ENCODE measurements around the gene MTSS2. TPM values are rescaled to one million over a fixed set of nuclear protein-coding genes. Genes with fewer than 3 reads are reported as not detected.

Gene MTSS2
- total RNA-seq, 1 donor from 2014 or later = 60.8 TPM

DNA sequence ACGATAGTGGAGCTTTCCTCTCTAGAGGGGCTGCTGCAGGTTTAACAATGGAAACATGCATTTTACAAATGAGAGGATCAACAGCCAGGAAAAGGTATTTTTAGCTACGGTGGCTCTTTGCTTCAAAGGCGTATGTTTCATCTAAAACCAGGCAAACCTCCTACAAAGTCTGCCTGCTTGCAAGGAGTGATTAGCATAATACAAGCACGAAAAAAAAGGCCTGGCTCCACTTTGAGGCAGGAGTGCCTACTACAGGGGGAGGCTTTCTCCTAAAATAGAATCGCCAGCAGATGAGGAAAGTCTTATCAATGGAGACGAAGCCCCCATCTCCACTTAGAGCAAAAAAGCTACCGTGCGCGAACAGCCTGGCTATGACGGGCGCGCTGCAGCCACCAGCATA, 27.1 kb upstream of the MTSS2 start:
- H3K4me3 ChIP-seq = no peak overlapping the region
- H3K9me3 ChIP-seq = no peaks in the 10 kb centered on the region
- DNase-seq = no peak
- no peak for ATAC-seq
- TF ChIP-seq, protein P1, sequence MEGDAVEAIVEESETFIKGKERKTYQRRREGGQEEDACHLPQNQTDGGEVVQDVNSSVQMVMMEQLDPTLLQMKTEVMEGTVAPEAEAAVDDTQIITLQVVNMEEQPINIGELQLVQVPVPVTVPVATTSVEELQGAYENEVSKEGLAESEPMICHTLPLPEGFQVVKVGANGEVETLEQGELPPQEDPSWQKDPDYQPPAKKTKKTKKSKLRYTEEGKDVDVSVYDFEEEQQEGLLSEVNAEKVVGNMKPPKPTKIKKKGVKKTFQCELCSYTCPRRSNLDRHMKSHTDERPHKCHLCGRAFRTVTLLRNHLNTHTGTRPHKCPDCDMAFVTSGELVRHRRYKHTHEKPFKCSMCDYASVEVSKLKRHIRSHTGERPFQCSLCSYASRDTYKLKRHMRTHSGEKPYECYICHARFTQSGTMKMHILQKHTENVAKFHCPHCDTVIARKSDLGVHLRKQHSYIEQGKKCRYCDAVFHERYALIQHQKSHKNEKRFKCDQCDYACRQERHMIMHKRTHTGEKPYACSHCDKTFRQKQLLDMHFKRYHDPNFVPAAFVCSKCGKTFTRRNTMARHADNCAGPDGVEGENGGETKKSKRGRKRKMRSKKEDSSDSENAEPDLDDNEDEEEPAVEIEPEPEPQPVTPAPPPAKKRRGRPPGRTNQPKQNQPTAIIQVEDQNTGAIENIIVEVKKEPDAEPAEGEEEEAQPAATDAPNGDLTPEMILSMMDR (IDR thresholded peaks at IDR 0.05) = no peak
- intact Hi-C loops (cut with DNase I) = no loop called here
- no peak overlapping the region for H3K27ac ChIP-seq
- H3K4me1 ChIP-seq = peaks cover 53% of the 10 kb centered on the region
- H3K27me3 ChIP-seq (ENCODE audit: low read depth) = no peaks in the 10 kb centered on the region
- peaks cover 6% of the 10 kb centered on the region for H3K36me3 ChIP-seq

DNA sequence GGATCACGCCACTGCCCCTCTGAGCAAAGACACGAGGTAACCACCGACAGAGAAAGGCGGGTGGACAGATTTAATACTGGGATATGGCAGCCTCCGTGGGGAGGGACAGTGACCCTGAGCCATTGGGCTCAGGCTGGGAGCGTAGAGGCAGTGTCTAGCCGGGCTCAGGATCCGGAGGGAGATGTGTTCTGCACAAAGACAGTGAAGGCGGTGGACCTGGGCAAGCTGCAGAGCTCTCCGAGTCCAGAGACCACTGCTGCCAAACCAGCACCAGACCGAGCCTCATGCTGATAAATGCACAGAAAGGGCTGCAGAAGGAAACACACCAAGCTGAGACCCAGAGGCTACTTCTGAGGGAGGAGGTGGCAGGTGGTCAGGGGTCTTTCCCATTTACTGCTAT, 26.5 kb upstream of the MTSS2 start:
- DNase-seq (no peak), ATAC-seq (no peak)
- Histone ChIP-seq H3K36me3 (peaks cover 6% of the 10 kb centered on the region), H3K4me3 (no peak overlapping the region), H3K27ac (no peak overlapping the region), H3K9me3 (no peaks in the 10 kb centered on the region), H3K27me3 (ENCODE audit: low read depth) (no peaks in the 10 kb centered on the region), H3K4me1 (peaks cover 58% of the 10 kb centered on the region)
- TF ChIP-seq, protein P1 (IDR thresholded peaks at IDR 0.05) = no peak
- intact Hi-C loops (cut with DNase I) = no loop called here

DNA sequence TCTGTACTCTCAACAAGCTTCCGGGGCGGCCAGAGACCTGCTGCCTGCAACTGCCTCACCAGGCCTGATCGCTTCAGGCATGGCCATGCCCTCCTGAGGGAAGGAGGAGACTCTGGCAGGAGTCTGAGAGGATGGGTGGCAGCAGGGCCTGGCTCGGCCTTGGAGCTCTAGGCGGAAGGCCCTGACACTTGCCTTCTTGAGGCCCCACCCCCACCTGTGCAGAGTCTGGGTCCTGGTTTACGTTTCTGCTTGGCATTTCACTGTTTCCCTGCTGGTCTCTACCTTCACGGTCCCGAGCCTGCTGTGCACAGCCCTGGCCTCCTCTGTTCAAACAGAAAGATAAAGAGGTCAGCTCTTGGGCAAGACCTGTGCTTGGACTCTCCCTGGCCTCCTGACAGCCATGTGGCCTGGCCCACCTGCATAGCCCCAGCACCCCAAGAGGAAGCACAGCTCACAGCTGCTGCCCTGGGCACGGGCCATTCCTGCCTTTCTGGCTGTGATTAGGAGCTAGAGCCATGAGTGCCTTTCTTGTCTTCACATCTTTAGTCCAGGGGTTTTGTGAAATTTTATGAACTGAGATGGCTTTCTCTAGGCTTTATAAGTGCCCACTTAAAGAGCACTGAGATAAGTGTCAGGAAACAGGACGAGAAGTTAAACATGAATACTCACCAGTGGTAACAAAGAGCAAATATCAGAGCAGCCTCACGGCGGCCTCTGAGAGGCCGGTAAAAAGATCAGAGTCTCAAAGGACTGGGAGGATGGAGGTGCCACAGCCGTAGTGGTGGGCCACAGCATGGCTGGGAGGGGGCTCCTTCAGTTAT, 25.6 kb upstream of the MTSS2 start:
- no peaks in the 10 kb centered on the region for H3K27me3 ChIP-seq (ENCODE audit: low read depth)
- DNase-seq (no peak), ATAC-seq (peak; percentile 25 to 44)
- H3K9me3 ChIP-seq = no peaks in the 10 kb centered on the region
- H3K4me3 ChIP-seq = no peak overlapping the region
- no peak overlapping the region for H3K27ac ChIP-seq
- peaks cover 6% of the 10 kb centered on the region for H3K36me3 ChIP-seq
- peaks cover 66% of the 10 kb centered on the region for H3K4me1 ChIP-seq
- TF ChIP-seq, protein P1 (IDR thresholded peaks at IDR 0.05) = no peak
- intact Hi-C loops (cut with DNase I) = no loop called here

DNA sequence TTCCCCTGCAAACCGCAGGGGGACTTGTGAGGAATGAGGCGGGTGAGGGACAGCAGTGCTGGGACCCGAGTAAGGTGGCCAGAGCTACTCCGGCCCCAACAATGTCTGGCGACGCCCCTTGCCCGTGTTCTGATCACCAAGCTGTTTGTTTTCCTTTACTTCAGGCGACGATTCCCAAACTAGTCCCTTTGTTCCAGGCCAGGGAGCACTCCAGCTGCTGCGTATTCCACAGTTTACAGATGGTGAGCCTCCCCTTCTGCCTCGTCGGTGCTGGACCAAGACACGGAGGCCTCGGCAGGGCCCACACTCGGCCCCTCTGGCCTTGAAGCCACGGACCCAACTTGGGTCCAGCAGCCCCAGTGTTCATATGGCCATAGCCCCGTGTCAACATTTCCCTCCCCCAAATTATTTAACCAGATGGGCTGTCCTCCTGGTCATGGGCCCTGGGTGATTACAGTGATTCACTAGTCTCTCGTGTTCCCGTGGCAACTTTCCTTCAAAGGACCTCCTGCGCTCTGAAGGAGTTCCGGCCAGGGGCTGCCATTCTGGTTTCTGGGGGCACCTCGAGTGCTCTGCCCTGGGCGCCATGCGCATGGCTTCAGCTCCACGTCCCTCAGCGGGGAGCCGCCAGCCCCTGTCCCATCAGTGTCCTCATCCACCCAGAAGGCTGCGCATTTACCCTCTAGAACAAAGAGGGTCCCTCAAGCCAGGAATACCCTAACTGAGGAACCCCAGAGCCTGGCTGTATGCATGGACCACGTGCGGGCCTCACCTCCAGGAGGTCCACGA, 24.8 kb upstream of the MTSS2 start:
- TF ChIP-seq, protein P1 (IDR thresholded peaks at IDR 0.05) = no peak
- peaks cover 6% of the 10 kb centered on the region for H3K36me3 ChIP-seq
- H3K27me3 ChIP-seq (ENCODE audit: low read depth) = no peaks in the 10 kb centered on the region
- no peaks in the 10 kb centered on the region for H3K9me3 ChIP-seq
- intact Hi-C loops (cut with DNase I) = no loop called here
- H3K4me3 ChIP-seq = no peak overlapping the region
- ATAC-seq = no peak
- DNase-seq = no peak
- peaks cover 64% of the 10 kb centered on the region for H3K4me1 ChIP-seq
- no peak overlapping the region for H3K27ac ChIP-seq

DNA sequence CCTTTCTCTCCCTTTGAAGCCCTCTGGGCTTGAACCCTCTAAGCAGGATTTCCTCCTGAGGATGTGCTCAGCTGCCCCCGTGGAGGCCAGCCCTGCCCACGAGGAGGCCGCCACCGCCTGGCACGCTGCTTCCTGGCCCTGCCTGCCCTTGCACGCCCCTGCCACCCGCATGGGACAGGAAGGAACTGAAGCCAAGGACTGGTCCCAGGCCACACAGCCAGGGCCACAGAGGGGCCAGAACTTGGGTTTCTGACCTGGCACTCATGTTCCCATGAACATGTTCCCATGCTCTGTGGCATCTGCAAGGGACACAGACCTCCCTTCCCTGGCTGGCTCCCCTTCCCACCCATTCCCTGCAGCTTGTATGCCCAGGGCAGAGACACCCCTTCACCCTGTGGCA, 24.1 kb upstream of the MTSS2 start:
- intact Hi-C loops (cut with DNase I) = no loop called here
- no peak overlapping the region for H3K4me3 ChIP-seq
- no peak for ATAC-seq
- no peaks in the 10 kb centered on the region for H3K9me3 ChIP-seq
- no peak for DNase-seq
- peak overlapping the region; percentile 64 for H3K27ac ChIP-seq
- H3K36me3 ChIP-seq = peaks cover 6% of the 10 kb centered on the region
- peaks cover 58% of the 10 kb centered on the region for H3K4me1 ChIP-seq
- H3K27me3 ChIP-seq (ENCODE audit: low read depth) = no peaks in the 10 kb centered on the region
- TF ChIP-seq, protein P1 (IDR thresholded peaks at IDR 0.05) = no peak
